Effector memory CD4-positive, alpha-beta T cell (primary cell): ENCODE measurements around the gene ZNF792.
"Not testable (repeated sequence)": the region's sequence is repeated elsewhere in the genome, so short reads cannot be mapped to it uniquely, and the experiment has no call there.

Experiments used
- DNase-seq, 3 donors: peaks; one replicate each; pipeline ENCODE4 v3.0.0-alpha.2; 2020
- H3K27ac ChIP-seq: 2 replicates; pipeline ENCODE4 v1.7.0; 2013; ENCODE audit warnings: mild to moderate bottlenecking, low read length, moderate library complexity; ENCODE audit not compliant: insufficient read depth, poor library complexity, severe bottlenecking
- H3K27me3 ChIP-seq: replicated peaks from 2 replicates; pipeline ENCODE4 v1.7.0; 2013; ENCODE audit warnings: mild to moderate bottlenecking, low read length; ENCODE audit not compliant: insufficient read depth, control insufficient read depth, poor library complexity, severe bottlenecking
- H3K36me3 ChIP-seq: 2 replicates; pipeline ENCODE4 v1.7.0; 2013; ENCODE audit warnings: mild to moderate bottlenecking, low read length, moderate library complexity; ENCODE audit not compliant: control insufficient read depth, insufficient read depth
- H3K4me1 ChIP-seq: 2 replicates; pipeline ENCODE4 v1.7.0; 2013; ENCODE audit warnings: low read length, mild to moderate bottlenecking; ENCODE audit not compliant: control insufficient read depth, insufficient read depth, poor library complexity, severe bottlenecking
- H3K4me3 ChIP-seq: 2 replicates; pipeline ENCODE4 v1.7.0; 2013; ENCODE audit warnings: low read length, low read depth, mild to moderate bottlenecking; ENCODE audit not compliant: insufficient read depth, poor library complexity, severe bottlenecking
- H3K9me3 ChIP-seq: 2 replicates; pipeline ENCODE4 v1.7.0; 2013; ENCODE audit warnings: mild to moderate bottlenecking, low read length, moderate library complexity; ENCODE audit not compliant: control insufficient read depth

The ZNF792 gene

GRCh38 chr19:34998777-34999497, 34.9 kb upstream of the ZNF792 start:
- Histone ChIP-seq H3K36me3 (no peaks in the 10 kb centered on the region), H3K4me1 (peaks cover 66% of the 10 kb centered on the region), H3K9me3 (no peaks in the 10 kb centered on the region), H3K27ac (peak overlapping the region; percentile 87), H3K4me3 (no peak overlapping the region), H3K27me3 (no peaks in the 10 kb centered on the region)
- no peak for DNase-seq

- H3K36me3 ChIP-seq, H3K27me3 ChIP-seq, H3K9me3 ChIP-seq, H3K4me3 ChIP-seq, DNase-seq: not testable (repeated sequence)
- peak overlapping the region; percentile 87 for H3K27ac ChIP-seq
- H3K4me1 ChIP-seq = peaks cover 58% of the 10 kb centered on the region
Measured at GRCh38 chr19:34998224-34998623, 34.2 kb upstream of the ZNF792 start.

GRCh38 chr19:34997071-34997617, 33.1 kb upstream of the ZNF792 start:
- H3K9me3 ChIP-seq = no peaks in the 10 kb centered on the region

GRCh38 chr19:34995551-34995950, 31.5 kb upstream of the ZNF792 start:
- H3K27ac ChIP-seq = no peak overlapping the region
- no peak for DNase-seq
- no peak overlapping the region for H3K4me3 ChIP-seq
- no peaks in the 10 kb centered on the region for H3K36me3 ChIP-seq
- no peaks in the 10 kb centered on the region for H3K9me3 ChIP-seq
- peaks cover 40% of the 10 kb centered on the region for H3K4me1 ChIP-seq
- no peaks in the 10 kb centered on the region for H3K27me3 ChIP-seq

More at GRCh38 chr19:34997071-34997617, 33.1 kb upstream of the ZNF792 start:
- H3K36me3 ChIP-seq = no peaks in the 10 kb centered on the region
- peak overlapping the region; percentile 47 for H3K27ac ChIP-seq
- H3K4me1 ChIP-seq = peaks cover 53% of the 10 kb centered on the region
- no peak for DNase-seq
- no peaks in the 10 kb centered on the region for H3K27me3 ChIP-seq
- H3K4me3 ChIP-seq = no peak overlapping the region

- no peak for DNase-seq
- Histone ChIP-seq H3K9me3 (no peaks in the 10 kb centered on the region), H3K36me3 (no peaks in the 10 kb centered on the region), H3K4me1 (peaks cover 39% of the 10 kb centered on the region), H3K27me3 (no peaks in the 10 kb centered on the region), H3K4me3 (no peak overlapping the region), H3K27ac (no peak overlapping the region)
Measured at GRCh38 chr19:34994643-34995541, 30.9 kb upstream of the ZNF792 start.

GRCh38 chr19:34994286-34994642, 30.2 kb upstream of the ZNF792 start:
- H3K4me1 ChIP-seq = peaks cover 33% of the 10 kb centered on the region
- no peaks in the 10 kb centered on the region for H3K27me3 ChIP-seq
- DNase-seq = no peak
- H3K36me3 ChIP-seq = no peaks in the 10 kb centered on the region
- no peak overlapping the region for H3K27ac ChIP-seq
- no peaks in the 10 kb centered on the region for H3K9me3 ChIP-seq
- no peak overlapping the region for H3K4me3 ChIP-seq

- H3K4me3 ChIP-seq, H3K9me3 ChIP-seq, H3K27ac ChIP-seq, H3K27me3 ChIP-seq, DNase-seq, H3K36me3 ChIP-seq: not testable (repeated sequence)
- H3K4me1 ChIP-seq = peaks cover 17% of the 10 kb centered on the region
Measured at GRCh38 chr19:34992582-34992981, 28.6 kb upstream of the ZNF792 start.

GRCh38 chr19:34991542-34992333, 27.7 kb upstream of the ZNF792 start:
- Histone ChIP-seq H3K27me3 (no peaks in the 10 kb centered on the region), H3K9me3 (no peaks in the 10 kb centered on the region), H3K27ac (no peak overlapping the region), H3K4me1 (peaks cover 10% of the 10 kb centered on the region), H3K36me3 (no peaks in the 10 kb centered on the region), H3K4me3 (no peak overlapping the region)
- no peak for DNase-seq

- DNase-seq = no peak
- no peaks in the 10 kb centered on the region for H3K36me3 ChIP-seq
Measured at GRCh38 chr19:34990578-34991192, 26.7 kb upstream of the ZNF792 start.

More at GRCh38 chr19:34990578-34991192, 26.7 kb upstream of the ZNF792 start:
- peaks cover 2% of the 10 kb centered on the region for H3K4me1 ChIP-seq
- H3K27me3 ChIP-seq = no peaks in the 10 kb centered on the region
- H3K9me3 ChIP-seq = no peaks in the 10 kb centered on the region
- H3K27ac ChIP-seq = no peak overlapping the region
- no peak overlapping the region for H3K4me3 ChIP-seq
